GM21737 (cell line): Measurements from ENCODE around the gene RBM20.
"Not testable (repeated sequence)": the region's sequence is repeated elsewhere in the genome, so short reads cannot be mapped to it uniquely, and the experiment has no call there.

Experiments
- ATAC-seq: cut with Tn5 transposase; IDR thresholded peaks from one replicate; pipeline ENCODE4 v1.9.1; 2021; ENCODE audit warnings: mild to moderate bottlenecking, moderate library complexity; ENCODE audit not compliant: unreplicated experiment

RBM20 gene

GRCh38 chr10:110625356-110625894 lies 18.7 kb upstream of the RBM20 start:
- ATAC-seq: no peak

DNA sequence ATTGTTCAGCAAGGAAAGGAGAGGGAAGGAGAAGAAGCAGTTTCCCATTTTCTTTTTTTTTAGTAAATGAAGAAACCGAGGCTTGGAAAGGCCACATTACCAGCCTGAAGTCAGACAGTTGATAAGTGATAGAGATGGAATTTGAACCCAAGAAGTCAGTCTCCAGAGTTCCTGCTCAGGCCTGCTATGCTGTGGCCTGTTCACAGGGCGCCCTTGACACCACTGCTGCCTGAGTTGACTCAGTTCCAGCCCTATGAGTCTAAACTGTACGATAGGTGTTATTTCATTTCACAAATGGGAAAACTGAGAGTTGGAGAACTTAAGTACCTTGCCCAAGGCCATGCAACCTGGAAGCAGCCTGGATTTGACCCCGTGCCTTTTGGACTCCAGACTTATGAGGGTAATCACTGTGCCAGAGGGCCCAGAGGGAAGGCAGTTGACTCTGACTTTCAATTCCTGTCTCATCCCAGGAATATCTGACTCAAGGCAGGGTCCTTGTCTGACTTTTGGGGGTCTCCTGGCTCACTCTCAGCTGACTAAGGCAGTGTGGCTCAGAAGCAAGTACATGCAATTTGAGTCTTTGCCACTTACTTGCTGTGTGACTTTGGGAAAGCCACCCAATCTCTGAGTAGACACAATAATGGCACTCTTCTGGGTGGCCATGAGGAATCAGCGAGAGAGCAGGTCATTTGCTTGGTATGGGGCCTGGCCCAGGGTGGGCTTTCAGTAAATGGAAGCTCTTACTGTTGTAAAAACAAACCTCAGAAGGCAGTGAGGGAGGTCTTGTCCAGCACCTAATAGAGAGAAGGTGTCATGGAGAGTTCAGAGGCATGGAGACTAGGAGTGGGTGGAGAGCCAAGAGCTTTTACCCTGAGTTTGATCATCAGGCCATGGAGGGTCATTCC lies 17.9 kb upstream of the RBM20 start:
- ATAC-seq: no peak

DNA sequence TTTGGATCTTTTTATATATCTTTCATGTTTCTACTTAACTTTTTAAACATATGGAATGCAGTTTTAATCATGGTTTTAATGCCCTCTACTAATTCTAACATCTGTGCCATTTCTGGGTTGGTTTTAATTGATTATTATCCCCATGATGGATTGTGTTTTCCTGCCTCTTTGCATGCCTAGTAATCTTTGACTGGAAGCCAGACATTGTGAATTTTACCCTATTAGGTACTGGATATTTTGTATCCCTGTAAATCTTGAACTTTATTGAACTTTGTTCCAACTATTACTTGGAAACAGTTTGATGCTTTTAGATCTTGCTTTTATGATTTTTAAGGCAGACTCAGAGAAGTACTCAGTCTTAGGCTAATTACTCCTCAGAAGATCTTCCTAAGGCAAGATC lies 16.0 kb upstream of the RBM20 start:
- ATAC-seq: no peak

DNA sequence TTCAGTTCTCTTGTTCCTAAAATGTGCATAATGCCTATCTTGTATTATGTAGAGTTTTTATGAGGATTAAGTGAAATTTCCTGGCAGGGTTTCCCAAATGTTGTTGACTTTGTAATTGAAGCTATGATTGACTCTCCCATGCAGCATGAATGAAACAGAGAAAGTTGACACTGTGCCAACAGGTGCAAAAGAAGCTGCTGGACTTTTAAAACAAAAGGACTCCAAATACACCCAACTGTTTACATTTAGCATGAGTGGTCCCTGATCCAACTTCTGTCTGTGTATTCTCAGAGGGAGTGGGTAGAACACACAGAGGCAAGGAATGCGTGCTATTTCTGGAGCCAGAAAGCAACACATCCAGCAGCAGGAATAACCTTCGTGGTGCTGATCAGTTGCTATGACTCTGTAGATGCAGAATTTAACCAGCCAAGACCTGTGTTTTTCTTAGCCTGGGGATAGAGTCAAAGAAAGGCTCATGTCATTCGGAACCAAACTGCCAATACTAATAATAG lies 14.4 kb upstream of the RBM20 start:
- no peak for ATAC-seq

DNA sequence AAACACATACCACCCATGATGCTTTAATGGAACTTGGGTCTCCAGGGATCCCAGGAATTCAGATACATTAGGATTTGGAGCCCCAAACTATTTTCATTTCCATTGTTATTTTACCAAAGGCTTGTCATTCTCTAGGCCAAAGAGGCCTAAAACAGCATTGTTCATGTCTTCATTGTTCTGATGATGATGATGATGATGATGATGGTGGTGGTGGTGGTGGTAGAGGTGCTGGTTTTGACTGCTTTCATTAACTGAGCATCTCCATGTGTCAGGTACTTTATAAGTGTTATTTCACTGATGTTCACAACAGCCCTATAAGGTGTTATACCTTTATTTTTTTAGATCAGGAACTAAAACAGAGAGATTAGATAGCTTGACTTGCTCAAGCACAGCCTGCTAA lies 12.2 kb upstream of the RBM20 start:
- no peak for ATAC-seq

DNA sequence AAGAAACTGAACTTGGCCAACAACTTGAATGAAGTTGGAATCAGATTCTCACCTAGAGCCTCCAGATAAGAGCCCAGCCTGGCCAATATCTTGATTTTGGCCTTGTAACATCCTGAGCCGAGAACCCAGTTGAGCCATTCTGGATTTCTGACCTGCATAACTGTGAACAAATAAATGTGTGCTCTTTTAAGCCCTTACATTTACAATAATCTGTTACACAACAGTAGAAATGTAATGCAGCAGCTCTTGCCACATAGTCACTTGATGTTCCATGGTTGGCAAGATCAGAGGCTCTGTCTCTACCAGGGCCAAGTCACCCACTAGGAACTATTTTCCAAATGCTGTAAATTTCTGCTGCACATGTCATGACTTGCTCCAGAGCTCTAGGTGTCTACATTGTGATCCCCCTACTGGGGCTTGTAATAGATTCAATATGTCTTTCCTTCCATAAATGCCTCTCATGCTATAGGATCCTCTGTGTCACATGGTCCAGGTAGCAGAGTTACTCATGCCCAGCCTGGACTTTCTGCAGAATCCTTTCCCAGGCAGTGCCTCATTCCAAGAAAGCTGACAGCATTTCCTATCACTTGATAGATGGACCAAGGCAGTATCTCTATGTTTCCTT lies 11.4 kb upstream of the RBM20 start:
- no peak for ATAC-seq

- ATAC-seq: no peak
These were observed 9.5 kb upstream of the RBM20 start for GRCh38 chr10:110634527-110635209.

DNA sequence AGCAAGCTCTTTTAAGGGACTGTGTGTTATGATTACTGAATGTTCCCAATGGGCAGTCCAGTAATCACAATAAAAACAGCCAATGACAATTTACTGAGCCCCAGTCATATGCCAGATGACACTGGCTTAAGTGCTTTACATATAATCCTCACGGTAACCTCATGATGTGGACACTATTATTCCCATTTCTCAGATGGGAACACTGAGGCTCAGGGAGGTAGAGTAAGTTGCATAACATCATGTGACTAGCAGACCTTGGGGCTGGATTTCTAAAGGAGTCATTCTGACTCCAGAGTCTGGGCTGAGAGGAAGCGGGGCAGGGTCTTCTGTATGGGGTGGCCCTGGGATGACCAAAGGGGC lies 7.6 kb upstream of the RBM20 start:
- no peak for ATAC-seq

DNA sequence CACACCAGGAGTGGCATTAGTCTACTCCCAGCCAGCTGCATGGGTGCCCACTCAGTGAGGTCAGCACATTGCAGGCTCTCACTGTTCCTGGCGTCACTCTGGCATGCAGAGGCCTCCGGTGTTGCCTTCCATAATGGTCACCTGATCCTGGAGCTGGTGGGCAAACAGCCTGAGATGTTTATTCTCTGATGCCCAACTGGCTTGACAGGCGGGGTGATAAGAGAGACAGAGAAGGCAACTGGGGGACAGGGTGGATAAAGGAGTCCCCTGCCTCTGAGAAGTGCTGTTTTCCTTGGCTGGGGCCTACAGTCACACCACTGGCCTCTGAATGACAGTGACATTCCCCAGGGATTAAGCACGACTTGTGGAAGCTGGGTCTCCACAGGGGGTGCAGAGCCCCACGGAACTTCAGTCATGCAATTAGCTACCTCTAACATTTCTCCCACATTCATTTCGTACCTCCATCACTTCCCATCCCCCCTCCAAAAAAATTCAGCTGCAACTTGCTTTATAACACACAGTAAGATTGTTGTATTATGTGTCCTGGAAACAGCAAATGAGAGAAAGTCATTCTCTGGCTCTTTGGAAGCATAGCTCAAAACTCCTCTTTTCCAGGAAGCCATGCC lies 7.1 kb upstream of the RBM20 start:
- no peak for ATAC-seq

GRCh38 chr10:110637558-110638053 lies 6.5 kb upstream of the RBM20 start:
- no peak for ATAC-seq

DNA sequence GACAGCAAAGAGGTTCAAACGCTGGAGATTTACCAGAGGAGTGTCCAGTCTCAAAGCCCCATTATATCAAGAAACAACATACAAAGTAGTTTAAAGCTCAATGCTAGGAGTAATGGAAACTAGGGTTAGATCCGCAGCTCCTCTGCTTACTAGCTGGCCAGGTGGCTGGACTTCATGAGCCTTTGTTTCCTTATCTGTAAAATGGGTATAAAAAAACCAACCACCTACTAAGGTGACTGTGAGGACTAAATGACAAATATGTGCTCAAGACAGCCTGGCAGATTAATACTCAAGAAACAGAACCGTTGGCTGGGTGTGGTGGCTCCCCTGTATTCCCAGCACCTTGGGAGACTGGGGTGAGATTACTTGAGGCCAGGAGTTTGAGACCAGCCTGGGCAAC lies 5.8 kb upstream of the RBM20 start:
- no peak for ATAC-seq

- not testable (repeated sequence) for ATAC-seq
These were observed 5.1 kb upstream of the RBM20 start for GRCh38 chr10:110639046-110639445.

DNA sequence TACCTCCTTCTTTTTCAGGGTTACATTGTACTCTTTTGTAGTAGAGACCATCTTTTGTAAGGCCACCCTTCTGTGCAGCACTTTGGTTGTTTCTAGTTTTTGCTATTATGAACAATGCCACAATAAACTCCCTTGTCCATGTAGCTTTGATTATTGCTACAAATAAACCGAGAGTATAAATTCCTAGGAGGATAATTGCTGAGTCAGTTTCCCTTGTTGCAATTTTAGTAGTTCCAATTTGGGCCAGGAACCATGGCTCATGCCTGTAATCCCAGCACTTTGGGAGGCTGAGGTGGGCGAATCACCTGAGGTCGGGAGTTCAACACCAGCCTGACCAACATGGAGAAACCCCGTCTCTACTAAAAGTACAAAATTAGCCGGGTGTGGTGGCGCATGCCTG lies 4.3 kb upstream of the RBM20 start:
- not testable (repeated sequence) for ATAC-seq

DNA sequence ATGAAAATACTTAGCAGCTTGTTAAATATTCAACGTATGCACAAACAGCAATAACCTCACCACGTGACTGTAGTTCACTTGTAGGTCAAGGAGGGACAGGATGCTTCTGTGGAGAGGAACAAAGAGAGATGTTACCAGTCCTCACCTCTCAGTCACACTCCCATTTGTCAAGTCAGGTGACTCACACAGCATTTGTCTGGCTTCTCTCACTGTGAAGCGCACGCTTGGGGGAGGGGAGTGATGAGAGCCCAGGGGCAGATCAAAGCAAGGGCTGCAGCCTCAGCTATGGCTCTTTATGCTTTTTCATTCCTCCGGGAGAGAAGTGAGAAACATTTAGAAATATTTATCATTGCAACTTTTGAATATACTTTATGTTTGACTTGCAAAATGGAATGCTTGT lies 2.9 kb upstream of the RBM20 start:
- ATAC-seq: no peak

GRCh38 chr10:110642204-110643034 lies 1.7 kb upstream of the RBM20 start:
- ATAC-seq: no peak

DNA sequence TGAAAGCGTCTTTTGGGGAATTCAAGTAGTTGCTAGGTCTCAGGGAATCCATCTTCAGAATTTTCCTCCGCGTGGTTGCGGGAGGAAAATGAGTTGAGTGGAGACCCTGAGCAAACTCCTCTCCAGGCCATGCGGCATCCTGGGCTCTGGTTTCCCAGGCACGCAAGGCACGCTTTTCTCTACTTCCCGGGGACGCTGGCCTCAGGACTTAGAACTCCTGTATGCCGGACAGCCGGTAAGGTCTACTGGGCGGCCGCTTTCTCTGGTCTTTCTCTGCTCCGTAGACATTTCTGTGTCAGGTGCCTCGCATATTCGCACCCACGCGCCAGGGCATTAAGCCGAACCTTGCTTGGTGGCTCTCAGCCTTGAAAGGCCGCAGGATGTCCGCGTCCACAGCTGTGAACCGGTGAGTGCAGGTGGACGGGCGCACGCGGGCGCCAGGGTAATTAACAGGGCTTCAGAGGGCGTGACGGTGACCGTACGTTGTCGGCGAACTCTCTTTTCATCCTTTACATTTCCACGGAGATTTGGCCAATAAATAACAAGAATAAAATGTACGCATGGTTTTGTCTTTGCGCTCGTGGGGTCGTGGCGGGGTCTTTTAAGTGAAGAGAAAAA lies 992 bp upstream of the RBM20 start:
- no peak for ATAC-seq

DNA sequence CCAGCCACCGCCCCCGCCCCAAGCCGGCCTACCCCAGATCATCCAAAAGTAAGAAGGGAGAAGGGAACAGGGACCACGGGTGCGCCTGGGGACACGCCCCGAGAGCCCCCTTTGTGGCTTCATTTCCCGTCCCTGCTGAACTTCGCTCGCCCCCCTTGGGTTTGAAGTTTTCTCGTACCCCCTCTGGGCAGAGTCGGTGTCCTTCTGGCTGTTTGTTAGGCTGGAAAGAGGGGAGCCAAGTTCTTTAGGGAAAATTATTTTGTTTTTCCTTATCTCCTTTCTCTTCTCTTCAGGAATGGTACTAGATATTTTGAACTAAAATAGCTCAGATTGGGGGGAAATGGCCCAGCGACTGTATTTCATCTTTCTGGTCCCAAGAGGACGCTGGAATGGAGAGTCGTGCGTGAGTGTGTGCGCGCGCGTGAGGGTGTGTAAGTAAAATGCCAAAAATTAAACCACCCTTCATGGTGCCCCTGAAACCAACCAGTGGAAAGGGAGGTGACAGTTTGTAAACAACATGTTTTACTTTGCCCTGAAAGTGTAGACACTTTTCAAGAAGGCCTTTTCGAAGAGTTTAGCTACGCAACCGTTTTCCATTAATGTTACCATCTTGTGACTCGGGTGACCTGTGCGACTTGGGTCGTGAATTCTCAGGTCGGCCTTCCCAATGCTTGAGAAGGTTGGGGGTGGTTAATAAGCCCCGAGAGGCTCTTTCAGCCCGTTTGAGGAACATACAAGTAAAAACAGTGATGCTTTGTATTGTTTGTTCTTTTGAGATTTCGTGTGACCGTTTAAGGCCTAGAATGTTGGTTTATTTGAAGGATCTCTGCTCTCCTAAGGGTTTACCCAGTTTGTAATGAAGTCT lies 694 bp downstream of the RBM20 start:
- ATAC-seq: no peak

DNA sequence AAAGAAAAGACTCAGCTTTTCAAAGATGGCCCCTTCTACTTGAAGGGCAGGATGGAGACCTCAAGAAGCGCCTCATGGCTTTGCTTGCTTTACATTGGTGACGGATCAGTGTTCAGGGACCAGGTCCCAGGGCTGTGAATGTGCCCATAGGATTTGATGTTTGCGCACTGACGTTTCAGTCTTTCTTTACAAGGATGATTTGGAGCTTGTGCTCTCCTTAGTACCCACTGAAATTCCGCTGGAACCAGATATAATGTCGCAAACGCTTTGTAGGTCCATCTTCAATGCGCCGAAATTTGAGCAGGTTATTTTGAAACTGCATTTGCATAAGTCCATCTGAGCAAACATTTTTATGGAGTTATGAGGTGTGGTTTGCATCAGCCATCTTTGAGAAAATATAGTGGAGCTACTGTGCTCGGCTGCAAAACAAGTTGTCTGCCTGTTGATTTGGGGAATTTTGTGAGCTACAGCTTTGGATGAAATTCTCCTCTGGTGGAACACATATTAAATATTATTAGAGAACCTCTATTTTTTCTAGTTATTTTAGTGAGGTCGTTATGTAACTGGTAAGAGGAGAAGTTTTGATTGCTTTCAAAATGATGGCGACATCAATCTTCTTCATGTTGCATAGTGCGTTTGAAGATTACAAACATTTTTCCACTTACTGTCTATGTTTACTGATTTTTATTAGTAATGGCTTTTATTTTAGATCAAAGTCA lies 2.4 kb downstream of the RBM20 start:
- no peak for ATAC-seq
